Stimulated activated CD8-positive, alpha-beta memory T cell treated with anti-CD3 and anti-CD28 coated beads, Interleukin-12 subunit alpha, Interleukin-12 subunit beta, amount 100 ng/mL, for 1 hour (primary cell): ENCODE results near the gene VEZT.
"Not testable (repeated sequence)": the region's sequence is repeated elsewhere in the genome, so short reads cannot be mapped to it uniquely, and the experiment has no call there.

ENCODE experiments used
- DNase-seq: peaks from one replicate; pipeline ENCODE4 v3.0.0-alpha.2; 2020; ENCODE audit warnings: low read depth

The VEZT gene

DNA sequence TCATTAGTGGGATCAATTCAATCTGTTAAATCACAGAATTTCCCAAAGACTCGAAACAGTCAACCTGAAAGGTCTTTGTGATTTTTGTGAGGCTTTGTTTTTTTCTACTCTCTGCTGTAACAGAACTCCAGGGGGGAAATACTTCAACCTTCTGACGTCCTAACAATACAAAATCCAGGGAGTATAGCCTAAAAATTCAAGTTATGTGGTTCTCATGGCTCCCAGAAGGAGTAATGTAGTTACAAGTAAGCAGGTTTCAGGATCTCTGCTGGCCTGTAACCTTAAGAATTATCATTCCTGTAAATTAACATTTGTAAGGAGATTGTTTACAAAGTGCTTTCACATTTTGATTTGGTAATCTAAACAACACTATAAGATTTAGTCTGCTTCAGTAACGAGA lies 39.9 kb downstream of the VEZT start:
- no peak for DNase-seq

GRCh38 chr12:95258151-95258550 lies 40.5 kb downstream of the VEZT start:
- DNase-seq: no peak

DNA sequence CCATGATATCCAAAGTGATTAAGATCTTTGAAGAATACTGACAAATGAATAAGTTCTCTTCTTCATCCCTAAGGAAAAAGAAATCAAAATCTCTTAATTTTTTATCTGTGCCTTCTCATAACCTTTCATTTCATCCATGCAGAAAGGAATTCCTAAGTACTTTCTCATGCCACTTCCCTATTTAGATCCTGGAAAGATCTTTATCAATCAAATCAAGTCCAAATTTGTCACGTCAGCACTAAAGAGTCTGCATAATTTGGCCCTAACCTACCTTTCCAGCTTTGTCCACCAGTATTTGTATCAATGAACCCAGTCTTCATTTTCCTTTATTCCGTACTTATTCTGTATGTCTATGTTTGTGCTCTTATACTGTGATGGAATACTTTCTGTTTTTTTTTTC lies 41.2 kb downstream of the VEZT start:
- no peak for DNase-seq

- DNase-seq: no peak
Observed at GRCh38 chr12:95259368-95259767, 41.8 kb downstream of the VEZT start.

DNA sequence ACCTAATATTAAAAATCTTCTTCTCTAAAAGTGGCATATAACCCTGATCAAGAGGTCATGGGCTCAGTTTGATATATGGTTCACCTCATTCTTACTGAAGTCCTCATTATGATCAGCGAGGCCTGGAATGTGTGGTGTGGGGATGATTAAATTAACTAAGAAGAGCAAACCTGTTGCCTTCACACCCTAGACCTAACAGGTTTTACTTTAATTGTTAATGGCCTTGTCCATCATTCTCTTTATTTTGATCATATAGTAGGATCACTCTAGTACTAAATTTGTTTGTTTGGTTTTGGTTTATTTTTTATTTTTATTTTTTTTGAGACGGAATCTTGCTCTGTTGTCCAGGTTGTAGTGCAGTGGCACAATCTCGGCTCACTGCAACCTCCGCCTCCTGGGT lies 43.5 kb downstream of the VEZT start:
- no peak for DNase-seq

GRCh38 chr12:95262808-95263207 lies 45.2 kb downstream of the VEZT start:
- no peak for DNase-seq

GRCh38 chr12:95265765-95266164 lies 48.2 kb downstream of the VEZT start:
- DNase-seq: no peak

DNA sequence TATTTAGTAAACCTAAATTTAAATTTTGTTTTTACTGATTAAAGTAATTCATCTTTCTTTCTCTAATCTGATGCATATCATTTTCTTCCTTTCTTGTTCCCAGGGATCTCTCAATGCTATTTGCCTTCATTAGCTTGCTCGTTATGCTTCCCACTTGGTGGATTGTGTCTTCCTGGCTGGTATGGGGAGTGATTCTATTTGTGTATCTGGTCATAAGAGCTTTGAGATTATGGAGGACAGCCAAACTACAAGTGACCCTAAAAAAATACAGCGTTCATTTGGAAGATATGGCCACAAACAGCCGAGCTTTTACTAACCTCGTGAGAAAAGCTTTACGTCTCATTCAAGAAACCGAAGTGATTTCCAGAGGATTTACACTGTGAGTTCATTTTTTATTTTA lies 48.6 kb downstream of the VEZT start:
- no peak for DNase-seq

GRCh38 chr12:95269892-95270291 lies 52.3 kb downstream of the VEZT start:
- no peak for DNase-seq

- no peak for DNase-seq
Observed at GRCh38 chr12:95271465-95271864, 53.9 kb downstream of the VEZT start.

GRCh38 chr12:95277139-95277538 lies 59.5 kb downstream of the VEZT start:
- no peak for DNase-seq

- DNase-seq: no peak
Observed at GRCh38 chr12:95279856-95280255, 62.2 kb downstream of the VEZT start.

DNA sequence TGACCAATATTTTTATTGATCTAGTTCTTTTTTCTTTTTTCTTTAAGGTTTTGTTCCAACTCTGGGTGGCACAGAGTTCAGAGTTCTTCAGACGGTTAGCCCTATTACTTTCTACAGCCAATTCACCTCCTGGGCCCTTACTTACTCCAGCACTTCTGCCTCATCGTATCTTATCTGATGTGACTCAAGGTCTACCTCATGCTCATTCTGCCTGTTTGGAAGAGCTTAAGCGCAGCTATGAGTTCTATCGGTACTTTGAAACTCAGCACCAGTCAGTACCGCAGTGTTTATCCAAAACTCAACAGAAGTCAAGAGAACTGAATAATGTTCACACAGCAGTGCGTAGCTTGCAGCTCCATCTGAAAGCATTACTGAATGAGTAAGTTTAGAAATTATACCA lies 64.7 kb downstream of the VEZT start:
- no peak for DNase-seq

DNA sequence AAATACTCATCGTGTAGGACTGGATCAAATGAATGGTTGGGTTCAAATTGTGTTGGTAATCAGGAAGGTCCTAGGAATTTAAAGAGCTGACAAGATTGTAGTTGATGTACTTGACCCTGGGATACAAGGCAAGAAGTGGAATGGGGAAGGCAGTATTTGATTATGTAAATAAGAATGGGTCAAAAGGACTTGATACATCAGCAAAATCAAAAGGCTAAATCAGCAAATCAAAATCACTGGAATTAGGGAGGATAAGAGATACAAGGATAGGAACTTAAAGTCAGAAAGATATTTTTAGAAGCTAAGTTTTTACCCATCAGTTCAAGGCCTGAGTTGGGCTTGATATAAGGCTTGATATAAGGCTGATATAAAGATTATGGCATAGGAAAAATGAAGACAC lies 65.8 kb downstream of the VEZT start:
- DNase-seq: no peak

GRCh38 chr12:95286713-95287112 lies 69.1 kb downstream of the VEZT start:
- DNase-seq: no peak

GRCh38 chr12:95291501-95291900 lies 73.9 kb downstream of the VEZT start:
- no peak for DNase-seq

- no peak for DNase-seq
Observed at GRCh38 chr12:95298916-95299315, 81.3 kb downstream of the VEZT start.

- no peak for DNase-seq
Observed at GRCh38 chr12:95300286-95300685, 82.7 kb downstream of the VEZT start.

DNA sequence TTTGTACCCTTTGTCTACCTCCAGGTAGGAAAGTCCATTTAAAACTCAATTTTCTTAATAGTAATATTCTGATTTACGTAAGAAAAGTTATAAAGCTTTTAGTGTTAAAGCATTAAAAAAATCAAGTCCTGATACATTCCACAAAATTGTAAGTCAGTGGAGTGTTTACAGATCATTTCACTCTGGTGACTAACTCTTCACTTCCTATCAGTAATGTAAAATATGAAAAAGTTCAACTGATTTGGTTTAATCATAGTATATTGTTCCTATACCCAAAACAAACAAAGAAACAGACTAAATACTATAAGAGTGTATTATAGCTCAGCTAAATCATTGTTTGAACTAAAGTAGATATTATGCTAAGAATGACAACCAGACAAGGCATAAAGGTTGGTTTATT lies 85.9 kb downstream of the VEZT start:
- DNase-seq: no peak

- DNase-seq: no peak
Observed at GRCh38 chr12:95304673-95305198, 87.1 kb downstream of the VEZT start.

- no peak for DNase-seq
Observed at GRCh38 chr12:95312656-95313055, 95.0 kb downstream of the VEZT start.

- not testable (repeated sequence) for DNase-seq
Observed at GRCh38 chr12:95314756-95315155, 97.1 kb downstream of the VEZT start.

GRCh38 chr12:95316798-95317197 lies 99.2 kb downstream of the VEZT start:
- no peak for DNase-seq

DNA sequence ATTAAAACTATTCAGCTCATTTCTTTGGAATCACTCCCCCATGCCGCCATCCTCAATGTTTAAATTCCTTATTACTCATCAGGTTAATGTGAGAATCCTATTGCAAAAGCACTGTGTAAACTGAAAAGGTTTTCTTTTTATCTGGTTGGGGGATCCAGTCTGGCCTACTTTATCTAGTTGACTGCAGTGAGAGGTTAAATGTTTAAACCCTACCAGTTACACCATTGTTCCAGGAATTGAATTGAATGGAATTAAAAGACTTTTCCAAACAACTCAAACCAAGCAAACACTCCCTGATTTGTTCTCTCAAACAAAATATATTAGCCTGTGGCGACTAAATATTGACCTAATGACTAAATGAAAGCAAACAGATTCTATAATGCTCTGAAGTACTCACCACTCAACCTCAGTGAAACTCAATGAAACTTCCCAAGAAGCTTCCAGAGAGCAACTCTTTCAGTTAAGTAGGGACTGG lies 100.5 kb downstream of the VEZT start:
- DNase-seq: no peak
